HG02571 (cell line): ENCODE results near the gene WDR33.

Experiments used
- ATAC-seq: cut with Tn5 transposase; IDR thresholded peaks from one replicate; pipeline ENCODE4 v1.9.1; 2021; ENCODE audit warnings: mild to moderate bottlenecking, moderate library complexity; ENCODE audit not compliant: unreplicated experiment

Gene WDR33

DNA sequence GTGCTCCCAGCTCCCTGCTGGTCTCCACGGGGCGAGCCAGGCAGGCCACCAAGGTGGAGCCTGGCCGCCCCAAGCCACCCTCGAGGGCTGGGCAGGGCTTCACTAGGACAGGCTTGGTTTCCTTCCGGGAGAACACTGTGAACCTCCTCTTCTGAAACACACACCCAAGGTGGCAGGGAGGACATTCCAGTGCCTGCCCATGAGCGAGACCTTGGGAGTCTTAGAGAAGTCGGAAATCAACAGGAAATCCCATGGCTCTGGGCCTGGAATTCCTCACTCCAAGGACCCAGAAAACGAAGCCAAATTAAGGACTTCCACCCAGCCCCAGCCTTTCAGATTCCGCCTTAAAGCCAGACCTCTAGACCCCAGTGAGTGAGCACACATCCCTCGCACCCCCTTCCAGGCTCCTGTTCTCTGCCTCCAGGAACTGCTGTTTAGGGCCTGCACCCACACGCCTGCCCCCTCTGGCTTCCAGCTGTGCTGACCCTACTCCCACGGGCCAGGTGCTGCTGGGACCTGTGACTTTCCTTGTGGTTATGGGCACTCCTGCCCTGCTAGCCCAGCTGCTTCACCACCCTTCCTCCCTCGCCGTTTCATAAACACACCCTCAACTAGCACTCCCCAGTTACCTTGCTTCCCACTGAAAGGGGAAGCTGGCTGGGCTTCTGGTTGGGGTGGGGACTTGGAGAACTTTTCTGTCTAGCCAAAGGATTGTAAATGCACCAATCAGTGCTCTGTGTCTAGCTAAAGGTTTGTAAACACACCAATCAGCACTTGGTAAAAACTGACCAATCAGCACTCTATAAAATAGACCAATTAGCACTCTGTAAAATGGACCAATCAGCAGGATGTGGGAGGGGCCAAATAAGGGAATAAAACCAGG, 151.3 kb downstream of the WDR33 start:
- no peak for ATAC-seq

DNA sequence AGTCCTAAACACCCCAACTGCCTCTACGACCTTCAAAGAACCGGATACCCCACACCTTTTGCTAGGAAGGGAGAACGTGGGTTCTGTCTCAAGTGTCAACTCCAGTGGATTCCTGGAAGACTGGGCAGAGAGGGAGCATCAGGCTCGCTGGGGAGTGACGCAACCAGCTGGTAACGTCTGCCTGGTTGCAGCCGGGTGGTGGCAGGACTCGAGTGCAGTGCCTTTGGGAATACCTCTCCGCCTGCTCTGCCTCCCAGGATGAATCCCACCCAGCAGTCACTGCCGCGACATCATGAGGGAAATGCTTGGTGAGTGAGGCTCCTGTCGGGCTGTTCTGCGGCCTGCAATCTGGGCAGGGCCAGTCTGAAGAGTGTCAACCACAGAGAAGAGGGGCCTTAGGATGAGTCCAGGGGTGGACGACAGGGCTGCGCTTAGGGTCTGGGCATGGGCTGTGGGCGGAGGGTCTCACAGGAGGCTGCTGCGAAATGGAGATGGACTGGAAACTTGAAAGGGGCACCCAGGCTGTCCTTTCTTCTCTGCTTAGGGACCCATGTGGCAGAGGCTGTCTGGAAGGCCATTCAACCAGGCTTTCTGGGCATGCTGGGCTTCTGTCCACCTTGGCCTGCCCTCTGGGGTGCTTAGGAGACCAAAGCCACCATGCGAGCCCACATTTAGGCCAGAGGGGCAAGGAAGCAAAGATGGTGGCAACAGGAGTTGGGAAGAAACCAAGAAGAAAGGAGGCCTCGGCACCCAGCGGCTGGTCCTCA, 152.1 kb downstream of the WDR33 start:
- ATAC-seq, result no peak

DNA sequence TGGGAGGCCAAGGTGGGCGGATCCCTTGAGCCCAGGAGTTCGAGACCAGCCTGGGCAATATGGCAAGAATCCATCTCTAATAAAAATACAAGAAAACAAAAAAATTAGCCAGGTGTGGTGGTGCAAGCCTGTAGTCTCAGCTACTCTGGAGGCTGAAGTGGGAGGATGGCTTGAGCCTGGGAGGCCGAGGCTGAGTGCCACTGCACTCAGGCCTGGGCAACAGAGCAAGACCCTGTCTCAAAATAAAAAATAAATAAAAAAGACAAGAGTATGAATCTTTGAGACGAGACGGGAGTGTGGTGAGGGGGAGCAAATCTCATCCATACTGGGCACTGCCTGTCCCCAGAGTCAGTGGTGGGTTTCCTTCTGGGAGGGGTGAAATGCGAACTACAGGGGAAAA, 152.8 kb downstream of the WDR33 start:
- ATAC-seq, result no peak

GRCh38 chr2:127657232-127657595, 153.8 kb downstream of the WDR33 start:
- no peak for ATAC-seq

DNA sequence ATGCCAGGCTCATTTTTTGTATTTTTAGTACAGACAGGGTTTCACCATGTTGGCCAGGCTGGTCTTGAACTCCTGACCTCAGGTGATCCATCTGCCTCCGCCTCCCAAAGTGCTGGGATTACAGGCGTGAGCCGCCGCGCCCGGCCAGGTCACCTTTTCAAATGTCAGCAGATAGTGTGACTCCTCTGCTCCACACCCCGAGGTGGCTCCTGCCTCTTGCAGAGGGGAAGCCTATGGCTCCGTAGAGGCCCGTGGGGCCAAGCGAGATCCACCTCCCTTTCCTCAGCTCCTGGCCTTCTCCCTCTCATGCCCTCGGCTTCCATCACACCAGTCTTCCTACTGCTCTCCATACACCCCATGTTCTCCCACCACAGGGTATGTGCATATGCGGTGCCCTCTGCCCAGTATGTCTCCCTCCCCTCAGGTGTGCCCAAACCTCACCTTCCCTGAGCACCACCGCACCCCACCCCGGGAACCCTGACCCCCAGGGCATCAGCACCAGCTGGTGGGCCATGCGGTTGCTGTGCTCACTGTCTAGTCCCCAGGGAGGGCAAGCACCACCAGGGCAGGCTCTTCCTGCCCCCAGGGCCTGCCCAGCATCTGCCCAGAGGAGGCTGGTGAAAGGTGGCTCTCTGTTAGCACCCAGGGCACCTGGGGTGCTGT, 154.3 kb downstream of the WDR33 start:
- no peak for ATAC-seq

DNA sequence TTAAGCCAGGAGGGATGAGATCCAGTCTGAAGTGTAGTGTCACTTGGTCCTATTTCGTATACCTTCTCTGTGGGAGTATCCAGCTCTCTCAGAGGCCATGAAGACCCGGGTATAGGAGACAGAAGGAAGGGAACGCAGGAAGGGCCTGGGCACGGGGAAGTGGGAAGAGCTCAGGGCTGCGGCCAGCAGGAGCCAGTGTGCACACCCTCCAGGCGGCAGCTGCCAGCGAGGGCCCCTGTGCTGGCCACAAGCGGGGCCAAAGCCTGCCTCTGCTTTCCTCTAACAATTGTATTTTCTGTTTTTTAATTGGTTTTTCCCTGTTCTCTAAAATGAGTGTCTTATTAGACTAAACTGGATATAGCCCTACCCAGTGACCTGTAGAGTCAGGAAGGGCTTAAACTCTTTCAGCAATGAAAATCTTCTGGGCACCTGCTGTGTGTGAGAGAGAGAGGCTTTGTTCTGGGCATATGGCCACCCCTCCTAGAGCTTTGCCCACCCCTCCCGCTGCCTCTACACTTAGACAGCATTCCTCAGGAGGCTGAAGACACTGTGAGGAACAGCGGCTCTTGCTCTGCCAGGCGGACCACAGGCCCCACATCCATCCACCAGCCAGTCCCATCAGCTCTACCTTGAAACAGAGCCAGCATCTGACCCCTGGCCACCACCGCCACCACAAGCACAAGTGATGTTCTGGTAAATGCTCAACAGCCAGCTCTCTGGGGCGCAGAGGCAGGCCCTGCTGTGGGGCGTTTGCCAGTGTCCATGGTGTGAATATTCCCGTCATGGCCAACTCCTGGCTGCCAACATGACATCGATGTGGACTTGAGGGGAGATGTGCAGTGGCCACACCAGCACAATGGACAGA, 155.5 kb downstream of the WDR33 start:
- ATAC-seq, result no peak

DNA sequence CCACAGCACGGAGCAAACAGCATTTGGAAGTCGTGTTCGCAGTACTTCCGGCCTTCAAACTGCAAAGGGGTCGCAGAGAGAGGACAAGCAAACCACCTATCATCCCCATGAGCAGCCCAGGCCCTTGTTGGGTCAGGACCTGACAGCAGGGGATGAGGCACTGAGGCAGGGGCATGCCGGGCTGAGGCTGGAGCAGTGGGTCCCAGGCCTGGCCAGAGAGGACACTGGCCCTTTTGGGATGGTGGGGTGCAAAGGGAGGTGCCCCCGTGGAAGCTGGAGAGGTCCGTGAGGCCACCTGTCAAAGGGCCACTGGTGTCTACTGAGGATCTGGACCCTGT, 156.2 kb downstream of the WDR33 start:
- no peak for ATAC-seq

- no peak for ATAC-seq
Measured at GRCh38 chr2:127654084-127654837, 156.7 kb downstream of the WDR33 start.

DNA sequence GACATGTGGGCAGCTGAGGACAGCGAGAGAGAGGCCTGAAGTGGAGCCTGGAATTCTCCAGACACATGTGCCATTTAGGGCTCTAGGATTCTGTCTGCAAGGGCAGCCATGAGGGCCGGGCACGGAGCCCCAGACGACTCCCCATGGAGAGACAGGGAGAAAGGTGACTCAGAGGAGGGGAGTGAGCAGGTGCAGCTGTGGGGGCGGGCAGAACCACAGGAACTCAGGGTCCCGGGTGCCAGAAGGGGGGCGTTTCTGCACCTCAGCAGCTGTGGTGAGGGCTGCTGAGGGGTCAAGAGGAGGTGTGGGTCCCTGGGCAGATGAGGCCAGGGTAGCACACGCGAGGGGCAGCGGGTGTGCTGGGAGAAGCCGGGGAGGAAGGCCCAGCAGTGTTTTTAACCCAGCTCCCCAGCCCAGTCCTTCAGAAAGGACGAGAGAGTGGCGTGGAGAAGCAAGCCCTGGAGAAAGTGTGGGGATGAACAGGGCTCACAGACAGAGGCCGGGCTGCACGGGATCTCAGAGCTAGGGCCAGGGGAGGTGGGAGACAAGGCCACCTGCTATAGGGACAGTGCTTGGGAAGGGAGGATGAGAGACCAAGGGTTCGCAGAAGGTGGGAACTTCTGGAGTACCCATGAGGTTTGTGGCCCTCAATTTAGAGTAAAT, 157.4 kb downstream of the WDR33 start:
- no peak for ATAC-seq

DNA sequence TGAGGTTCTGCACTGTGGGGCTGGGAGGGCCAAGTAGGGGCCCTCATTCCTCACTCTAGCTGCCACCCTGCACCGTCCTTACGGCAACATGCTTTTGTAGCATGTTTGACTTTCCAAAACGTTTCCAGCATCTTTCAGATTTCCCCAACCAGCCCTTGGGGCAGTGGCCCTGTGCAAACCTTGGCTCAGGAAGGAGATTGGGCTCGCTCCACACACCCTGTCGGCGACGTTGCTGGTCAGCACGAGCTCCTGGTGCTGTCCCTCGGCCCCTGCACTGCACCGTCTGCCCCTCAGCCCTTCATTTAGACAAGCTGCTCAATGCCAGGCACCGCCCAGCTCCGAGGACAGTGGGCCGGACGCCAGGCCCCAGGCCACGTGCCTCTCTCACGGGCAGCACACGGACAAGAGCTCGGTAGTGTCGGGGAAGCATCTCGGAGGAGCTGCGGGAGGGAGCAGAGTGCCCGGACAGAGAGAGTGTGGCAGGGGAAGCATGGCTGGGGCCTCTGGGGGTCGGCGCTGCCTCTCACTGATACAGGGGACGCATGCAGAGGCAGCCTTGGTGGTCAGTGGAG, 158.1 kb downstream of the WDR33 start:
- ATAC-seq, result no peak

- ATAC-seq, result no peak
Measured at GRCh38 chr2:127651971-127652550, 158.9 kb downstream of the WDR33 start.

- ATAC-seq, result no peak
Measured at GRCh38 chr2:127651381-127651809, 159.6 kb downstream of the WDR33 start.
